Measurements from ENCODE around the gene DAB2IP. TPM values are rescaled to one million over a fixed set of nuclear protein-coding genes. Genes with fewer than 3 reads are reported as not detected.

Gene DAB2IP
- total RNA-seq, 2 donors from 2014 or later = 0.06 to 0.18 TPM

GRCh38 chr9:121667890-121668289 is 16.5 kb downstream of the DAB2IP start:
- Mint-ChIP-seq H3K36me3 (no peaks in the 10 kb centered on the region), H3K9me3 (no peaks in the 10 kb centered on the region), H3K27ac (no peak overlapping the region)
- DNase-seq (ENCODE audit: low spot score in 2 of 2) = no peak
- no peak for ATAC-seq

GRCh38 chr9:121670431-121670830 is 19.0 kb downstream of the DAB2IP start:
- no peaks in the 10 kb centered on the region for H3K36me3 Mint-ChIP-seq
- no peak for ATAC-seq
- H3K9me3 Mint-ChIP-seq = no peaks in the 10 kb centered on the region
- DNase-seq (ENCODE audit: low spot score in 2 of 2) = no peak
- no peak overlapping the region for H3K27ac Mint-ChIP-seq

GRCh38 chr9:121671612-121672155 is 20.2 kb downstream of the DAB2IP start:
- H3K36me3 Mint-ChIP-seq = no peaks in the 10 kb centered on the region
- no peak overlapping the region for H3K27ac Mint-ChIP-seq
- no peak for DNase-seq (ENCODE audit: low spot score in 2 of 2)
- ATAC-seq = no peak
- H3K9me3 Mint-ChIP-seq = no peaks in the 10 kb centered on the region

- H3K9me3 Mint-ChIP-seq = no peaks in the 10 kb centered on the region
- DNase-seq (ENCODE audit: low spot score in 2 of 2) (no peak), ATAC-seq (no peak)
- H3K36me3 Mint-ChIP-seq = no peaks in the 10 kb centered on the region
- H3K27ac Mint-ChIP-seq = no peak overlapping the region
Measured at GRCh38 chr9:121672213-121672612, 20.8 kb downstream of the DAB2IP start.

GRCh38 chr9:121672986-121673385 is 21.6 kb downstream of the DAB2IP start:
- Mint-ChIP-seq H3K9me3 (no peaks in the 10 kb centered on the region), H3K36me3 (no peaks in the 10 kb centered on the region), H3K27ac (peak overlapping the region in 1 of 2 donors; percentile 49)
- no peak for ATAC-seq
- no peak for DNase-seq (ENCODE audit: low spot score in 2 of 2)

- Mint-ChIP-seq H3K27ac (peak overlapping the region in 1 of 2 donors; percentile 49), H3K9me3 (no peaks in the 10 kb centered on the region), H3K36me3 (no peaks in the 10 kb centered on the region)
- DNase-seq (ENCODE audit: low spot score in 2 of 2) (no peak), ATAC-seq (no peak)
Measured at GRCh38 chr9:121673576-121673975, 22.1 kb downstream of the DAB2IP start.

GRCh38 chr9:121674017-121674416 is 22.6 kb downstream of the DAB2IP start:
- no peak for ATAC-seq

GRCh38 chr9:121674952-121675351 is 23.5 kb downstream of the DAB2IP start:
- ATAC-seq = peak in 1 of 2 donors; percentile 46

More at GRCh38 chr9:121674017-121674416, 22.6 kb downstream of the DAB2IP start:
- no peaks in the 10 kb centered on the region for H3K9me3 Mint-ChIP-seq
- no peak for DNase-seq (ENCODE audit: low spot score in 2 of 2)
- no peaks in the 10 kb centered on the region for H3K36me3 Mint-ChIP-seq
- H3K27ac Mint-ChIP-seq = no peak overlapping the region

GRCh38 chr9:121675381-121675780 is 23.9 kb downstream of the DAB2IP start:
- H3K27ac Mint-ChIP-seq = no peak overlapping the region
- DNase-seq (ENCODE audit: low spot score in 2 of 2) (no peak), ATAC-seq (no peak)
- H3K9me3 Mint-ChIP-seq = no peaks in the 10 kb centered on the region
- H3K36me3 Mint-ChIP-seq = no peaks in the 10 kb centered on the region

More at GRCh38 chr9:121674952-121675351, 23.5 kb downstream of the DAB2IP start:
- no peak for DNase-seq (ENCODE audit: low spot score in 2 of 2)
- no peak overlapping the region for H3K27ac Mint-ChIP-seq
- no peaks in the 10 kb centered on the region for H3K36me3 Mint-ChIP-seq
- no peaks in the 10 kb centered on the region for H3K9me3 Mint-ChIP-seq

GRCh38 chr9:121675969-121676822 is 24.8 kb downstream of the DAB2IP start:
- DNase-seq (ENCODE audit: low spot score in 2 of 2) (no peak), ATAC-seq (no peak)
- Mint-ChIP-seq H3K36me3 (no peaks in the 10 kb centered on the region), H3K27ac (no peak overlapping the region), H3K9me3 (no peaks in the 10 kb centered on the region)

GRCh38 chr9:121676926-121677325 is 25.5 kb downstream of the DAB2IP start:
- ATAC-seq (no peak), DNase-seq (ENCODE audit: low spot score in 2 of 2) (no peak)
- no peak overlapping the region for H3K27ac Mint-ChIP-seq

GRCh38 chr9:121678501-121679022 is 27.1 kb downstream of the DAB2IP start:
- H3K27ac Mint-ChIP-seq = no peak overlapping the region

More at GRCh38 chr9:121676926-121677325, 25.5 kb downstream of the DAB2IP start:
- H3K9me3 Mint-ChIP-seq = no peaks in the 10 kb centered on the region
- H3K36me3 Mint-ChIP-seq = no peaks in the 10 kb centered on the region

GRCh38 chr9:121679901-121680635 is 28.6 kb downstream of the DAB2IP start:
- no peaks in the 10 kb centered on the region for H3K9me3 Mint-ChIP-seq
- H3K36me3 Mint-ChIP-seq = no peaks in the 10 kb centered on the region
- DNase-seq (ENCODE audit: low spot score in 2 of 2) (no peak), ATAC-seq (no peak)
- H3K27ac Mint-ChIP-seq = no peak overlapping the region

More at GRCh38 chr9:121678501-121679022, 27.1 kb downstream of the DAB2IP start:
- DNase-seq (ENCODE audit: low spot score in 2 of 2) (no peak), ATAC-seq (no peak)
- H3K9me3 Mint-ChIP-seq = no peaks in the 10 kb centered on the region
- H3K36me3 Mint-ChIP-seq = no peaks in the 10 kb centered on the region

- Mint-ChIP-seq H3K27ac (no peak overlapping the region), H3K36me3 (no peaks in the 10 kb centered on the region), H3K9me3 (no peaks in the 10 kb centered on the region)
- ATAC-seq = no peak
- DNase-seq (ENCODE audit: low spot score in 2 of 2) = no peak
Measured at GRCh38 chr9:121681404-121681803, 30.0 kb downstream of the DAB2IP start.

GRCh38 chr9:121682201-121682600 is 30.8 kb downstream of the DAB2IP start:
- H3K9me3 Mint-ChIP-seq = no peaks in the 10 kb centered on the region
- H3K27ac Mint-ChIP-seq = no peak overlapping the region
- no peak for ATAC-seq
- DNase-seq (ENCODE audit: low spot score in 2 of 2) = no peak
- no peaks in the 10 kb centered on the region for H3K36me3 Mint-ChIP-seq

GRCh38 chr9:121682926-121683515 is 31.6 kb downstream of the DAB2IP start:
- Mint-ChIP-seq H3K9me3 (no peaks in the 10 kb centered on the region), H3K27ac (no peak overlapping the region), H3K36me3 (no peaks in the 10 kb centered on the region)
- DNase-seq (ENCODE audit: low spot score in 2 of 2) = no peak
- no peak for ATAC-seq

- no peak for ATAC-seq
- H3K36me3 Mint-ChIP-seq = no peaks in the 10 kb centered on the region
- no peak for DNase-seq (ENCODE audit: low spot score in 2 of 2)
- no peak overlapping the region for H3K27ac Mint-ChIP-seq
- H3K9me3 Mint-ChIP-seq = no peaks in the 10 kb centered on the region
Measured at GRCh38 chr9:121683652-121684051, 32.2 kb downstream of the DAB2IP start.
